ENCODE results near the gene LRP1B.

LRP1B gene

DNA sequence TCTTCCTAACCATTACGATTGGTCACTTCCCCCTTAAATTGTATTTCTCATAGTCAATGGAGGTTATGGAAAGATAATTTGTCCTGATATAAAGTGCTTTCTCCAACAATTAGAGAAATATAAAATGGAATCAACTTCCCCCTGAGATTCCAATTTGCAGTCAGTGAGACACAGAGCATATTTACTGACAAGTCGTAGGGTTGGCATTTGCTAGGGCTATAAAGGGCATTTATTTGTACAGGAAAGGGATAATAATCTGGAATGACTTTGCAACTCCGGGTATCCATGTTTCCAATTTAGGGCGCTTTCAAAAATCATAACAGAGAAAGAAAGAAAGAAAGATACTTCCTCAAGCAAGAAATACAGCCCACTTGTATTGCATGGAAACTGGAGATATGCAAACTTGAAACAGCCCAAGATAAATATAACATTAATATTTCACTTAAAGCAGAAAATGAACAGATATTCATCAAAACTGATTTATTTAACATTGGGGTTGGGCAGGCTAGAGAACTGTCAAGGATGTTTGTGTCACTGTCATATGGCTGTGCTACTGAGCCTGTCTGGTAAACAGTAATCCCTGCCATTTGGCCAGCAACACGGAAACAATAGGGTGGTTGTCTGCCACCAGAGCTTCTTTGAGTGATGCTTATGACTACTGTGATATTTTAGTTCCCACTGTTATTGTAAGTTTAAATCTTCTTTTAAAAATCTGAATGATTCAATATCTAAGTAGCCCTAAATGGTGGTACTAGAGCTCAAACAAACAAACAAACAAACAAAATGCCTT is 621.8 kb downstream of the LRP1B start:
- H3K4me3 ChIP-seq (replicated peaks; ENCODE audit: low read depth, low read length) = no peak overlapping the region
- DNase-seq (ENCODE audit: extremely low read depth, low read depth) = no peak
- TF ChIP-seq, protein P1, sequence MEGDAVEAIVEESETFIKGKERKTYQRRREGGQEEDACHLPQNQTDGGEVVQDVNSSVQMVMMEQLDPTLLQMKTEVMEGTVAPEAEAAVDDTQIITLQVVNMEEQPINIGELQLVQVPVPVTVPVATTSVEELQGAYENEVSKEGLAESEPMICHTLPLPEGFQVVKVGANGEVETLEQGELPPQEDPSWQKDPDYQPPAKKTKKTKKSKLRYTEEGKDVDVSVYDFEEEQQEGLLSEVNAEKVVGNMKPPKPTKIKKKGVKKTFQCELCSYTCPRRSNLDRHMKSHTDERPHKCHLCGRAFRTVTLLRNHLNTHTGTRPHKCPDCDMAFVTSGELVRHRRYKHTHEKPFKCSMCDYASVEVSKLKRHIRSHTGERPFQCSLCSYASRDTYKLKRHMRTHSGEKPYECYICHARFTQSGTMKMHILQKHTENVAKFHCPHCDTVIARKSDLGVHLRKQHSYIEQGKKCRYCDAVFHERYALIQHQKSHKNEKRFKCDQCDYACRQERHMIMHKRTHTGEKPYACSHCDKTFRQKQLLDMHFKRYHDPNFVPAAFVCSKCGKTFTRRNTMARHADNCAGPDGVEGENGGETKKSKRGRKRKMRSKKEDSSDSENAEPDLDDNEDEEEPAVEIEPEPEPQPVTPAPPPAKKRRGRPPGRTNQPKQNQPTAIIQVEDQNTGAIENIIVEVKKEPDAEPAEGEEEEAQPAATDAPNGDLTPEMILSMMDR (IDR thresholded peaks at IDR 0.05; ENCODE audit: low read depth, low read length, missing control alignments) = no peak

DNA sequence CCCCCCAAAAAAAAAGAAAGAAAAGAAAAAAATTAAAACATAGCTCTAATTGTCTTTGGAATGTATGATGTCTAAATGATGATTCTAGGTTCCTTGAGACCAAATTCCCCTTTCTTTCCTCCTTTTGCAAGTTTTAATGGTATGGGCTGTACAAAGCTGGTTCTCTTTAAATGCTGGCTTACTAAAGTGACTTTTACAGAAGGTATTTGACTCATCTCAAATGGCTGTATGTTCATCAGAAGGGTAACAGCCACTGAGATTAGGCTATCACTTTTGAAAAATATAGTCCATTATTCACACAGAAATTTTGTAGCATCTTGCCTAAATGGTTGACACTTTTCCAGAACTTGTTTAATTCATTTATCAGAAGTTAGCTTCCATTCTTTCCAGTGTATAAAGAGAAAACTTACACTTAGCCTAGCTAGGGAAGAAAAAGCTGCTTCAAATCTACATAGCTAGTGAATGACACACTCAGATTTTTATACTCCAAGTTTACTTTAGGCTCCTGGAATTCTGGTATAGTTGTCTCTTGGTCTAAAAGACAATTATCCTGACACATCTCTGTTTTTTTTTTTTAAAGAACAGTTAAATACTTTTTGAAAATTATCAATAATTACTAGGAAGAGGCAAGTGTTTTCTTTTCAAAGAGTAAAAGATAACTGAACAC is 622.6 kb downstream of the LRP1B start:
- no peak overlapping the region for H3K4me3 ChIP-seq (replicated peaks; ENCODE audit: low read depth, low read length)
- DNase-seq (ENCODE audit: extremely low read depth, low read depth) = no peak
- TF ChIP-seq, protein P1 (IDR thresholded peaks at IDR 0.05; ENCODE audit: low read depth, low read length, missing control alignments) = no peak

DNA sequence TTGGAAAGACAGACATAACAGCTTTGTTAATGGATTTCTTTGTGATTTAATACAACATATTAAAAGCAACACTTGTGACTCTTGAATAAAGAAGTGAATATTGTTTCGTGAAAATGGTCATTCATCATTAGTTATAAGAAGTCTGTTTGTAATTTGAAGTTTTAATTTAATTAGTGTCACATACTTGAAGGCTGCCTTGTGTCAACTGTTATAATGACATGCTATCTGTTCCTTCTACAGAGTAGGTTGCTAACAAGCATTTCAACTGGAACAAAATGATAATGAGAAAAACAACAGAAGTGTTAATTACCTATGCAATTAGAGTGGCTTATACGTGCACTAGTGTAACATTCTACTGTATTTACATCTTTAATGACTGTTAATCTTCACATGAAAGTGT is 624.7 kb downstream of the LRP1B start:
- no peak for DNase-seq (ENCODE audit: extremely low read depth, low read depth)
- H3K4me3 ChIP-seq (replicated peaks; ENCODE audit: low read depth, low read length) = no peak overlapping the region
- TF ChIP-seq, protein P1 (IDR thresholded peaks at IDR 0.05; ENCODE audit: low read depth, low read length, missing control alignments) = no peak

DNA sequence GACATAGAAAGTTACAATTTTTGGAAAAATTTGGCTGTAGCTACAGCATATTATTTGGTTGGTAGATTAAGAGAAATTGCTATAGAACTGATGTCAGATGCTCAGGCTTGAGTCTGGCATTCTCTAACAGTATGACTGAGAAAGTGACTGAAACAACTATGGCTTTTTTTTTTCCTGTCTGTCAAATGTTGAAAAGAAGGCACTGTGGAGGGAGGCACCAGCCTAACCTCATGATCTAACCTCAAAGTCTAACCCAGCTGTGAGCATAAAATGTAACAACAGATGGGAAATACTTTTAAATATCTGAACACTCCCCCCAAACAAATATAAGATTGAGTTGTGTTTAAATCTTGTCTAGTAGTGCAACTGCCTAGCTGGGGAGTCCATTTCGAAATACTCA is 629.1 kb downstream of the LRP1B start:
- no peak overlapping the region for H3K4me3 ChIP-seq (replicated peaks; ENCODE audit: low read depth, low read length)
- TF ChIP-seq, protein P1 (IDR thresholded peaks at IDR 0.05; ENCODE audit: low read depth, low read length, missing control alignments) = no peak
- no peak for DNase-seq (ENCODE audit: extremely low read depth, low read depth)

DNA sequence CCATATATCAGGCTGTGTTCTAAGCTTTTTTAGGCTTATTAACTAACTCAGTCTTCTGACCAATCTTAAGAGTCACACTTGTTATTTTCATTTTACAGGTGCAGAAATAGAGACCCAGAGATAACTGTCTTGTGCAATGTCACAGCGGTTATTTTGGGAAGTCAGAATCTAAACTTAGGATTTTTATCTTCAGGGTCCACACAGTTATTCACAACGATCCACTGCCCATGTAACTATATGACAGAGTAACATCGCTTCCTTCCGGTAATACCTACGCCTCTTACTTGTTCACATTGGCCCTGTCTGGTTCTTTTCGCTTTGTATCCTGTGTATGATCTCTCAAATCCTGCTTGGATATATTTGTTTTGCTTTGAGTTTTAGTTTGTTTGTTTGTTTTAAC is 631.7 kb downstream of the LRP1B start:
- TF ChIP-seq, protein P1 (IDR thresholded peaks at IDR 0.05; ENCODE audit: low read depth, low read length, missing control alignments) = no peak
- DNase-seq (ENCODE audit: extremely low read depth, low read depth) = no peak
- no peak overlapping the region for H3K4me3 ChIP-seq (replicated peaks; ENCODE audit: low read depth, low read length)

DNA sequence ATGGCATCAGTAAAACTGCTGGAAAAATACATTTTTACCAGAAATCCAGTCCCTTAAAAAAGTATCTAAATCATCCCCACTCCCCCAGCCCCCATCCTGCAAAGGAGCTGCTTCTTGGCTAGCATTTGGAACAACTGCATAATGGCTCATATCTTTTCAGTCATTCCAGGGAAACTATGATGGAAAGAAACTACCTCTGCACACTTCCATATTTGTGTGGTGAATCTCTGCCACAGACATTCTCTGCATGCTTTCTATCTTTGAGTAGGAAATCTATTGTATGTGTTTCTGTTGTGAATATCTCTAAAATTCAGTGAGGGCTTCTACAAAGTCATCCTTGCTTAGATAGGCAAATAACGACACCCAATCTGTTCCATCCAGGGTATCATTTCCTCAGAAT is 632.3 kb downstream of the LRP1B start:
- TF ChIP-seq, protein P1 (IDR thresholded peaks at IDR 0.05; ENCODE audit: low read depth, low read length, missing control alignments) = no peak
- no peak for DNase-seq (ENCODE audit: extremely low read depth, low read depth)
- no peak overlapping the region for H3K4me3 ChIP-seq (replicated peaks; ENCODE audit: low read depth, low read length)
